T-helper 22 cell (primary cell): ENCODE measurements around the gene CORO2B.

ENCODE experiments used
- DNase-seq: peaks from one replicate; pipeline ENCODE4 v3.0.0-alpha.2; 2020; ENCODE audit warnings: low read depth

The CORO2B gene

GRCh38 chr15:68608844-68609232 is 30.0 kb downstream of the CORO2B start:
- no peak for DNase-seq

- no peak for DNase-seq
Measured at GRCh38 chr15:68609629-68610028, 30.8 kb downstream of the CORO2B start.

- DNase-seq, result no peak
Measured at GRCh38 chr15:68610825-68611224, 32.0 kb downstream of the CORO2B start.

- DNase-seq, result no peak
Measured at GRCh38 chr15:68612503-68612902, 33.7 kb downstream of the CORO2B start.

GRCh38 chr15:68612979-68613740 is 34.4 kb downstream of the CORO2B start:
- no peak for DNase-seq

- no peak for DNase-seq
Measured at GRCh38 chr15:68614286-68615035, 35.7 kb downstream of the CORO2B start.

- DNase-seq, result no peak
Measured at GRCh38 chr15:68615301-68615700, 36.5 kb downstream of the CORO2B start.

GRCh38 chr15:68615811-68616210 is 37.0 kb downstream of the CORO2B start:
- DNase-seq, result no peak

GRCh38 chr15:68616397-68616796 is 37.6 kb downstream of the CORO2B start:
- no peak for DNase-seq

- DNase-seq, result no peak
Measured at GRCh38 chr15:68617001-68617400, 38.2 kb downstream of the CORO2B start.

GRCh38 chr15:68617777-68618176 is 39.0 kb downstream of the CORO2B start:
- no peak for DNase-seq

GRCh38 chr15:68618394-68618793 is 39.6 kb downstream of the CORO2B start:
- no peak for DNase-seq

GRCh38 chr15:68618908-68619698 is 40.3 kb downstream of the CORO2B start:
- DNase-seq, result no peak

GRCh38 chr15:68620721-68621527 is 42.1 kb downstream of the CORO2B start:
- no peak for DNase-seq

- DNase-seq, result no peak
Measured at GRCh38 chr15:68621535-68621934, 42.7 kb downstream of the CORO2B start.

GRCh38 chr15:68623301-68623892 is 44.6 kb downstream of the CORO2B start:
- no peak for DNase-seq

GRCh38 chr15:68625853-68626252 is 47.1 kb downstream of the CORO2B start:
- no peak for DNase-seq

GRCh38 chr15:68626283-68626682 is 47.5 kb downstream of the CORO2B start:
- DNase-seq, result no peak

- no peak for DNase-seq
Measured at GRCh38 chr15:68626739-68627138, 47.9 kb downstream of the CORO2B start.

GRCh38 chr15:68627476-68627875 is 48.7 kb downstream of the CORO2B start:
- no peak for DNase-seq

- no peak for DNase-seq
Measured at GRCh38 chr15:68627995-68628394, 49.2 kb downstream of the CORO2B start.
